IMR-90 (cell line): Measurements from ENCODE around the gene PRKCB. TPM values are rescaled to one million over a fixed set of nuclear protein-coding genes. Genes with fewer than 3 reads are reported as not detected.

Experiments
- ATAC-seq: fragments of 200-7000 bp; cut with Tn5 transposase; 2 replicates; pipeline ENCODE4 v1.9.1; 2020; ENCODE audit warnings: low read depth, mild to moderate bottlenecking, moderate library complexity
- BruUV-seq: library from RNA; stranded (reverse); fragments of 400-500 nt; replicated peaks from 2 replicates; lab custom pipeline; 2021; lab: Mats Ljungman, UMichigan
- CTCF ChIA-PET: fragments of 300-600 bp; formaldehyde crosslinking; extraction: SDS; loops from one replicate; lab custom pipeline; 2021; ENCODE audit warnings: antibody characterized with exemption; lab: Yijun Ruan, JAX
- POLR2A ChIA-PET: fragments of 300-600 bp; sonication (Branson Sonifier 250); formaldehyde crosslinking; loops from one replicate; lab custom pipeline; 2022; ENCODE audit warnings: antibody characterized with exemption; ENCODE audit not compliant: unreplicated experiment; lab: Charles Lee
- DNase-seq: peaks from one replicate; pipeline ENCODE4 v3.0.0; 2013
- H2AFZ ChIP-seq: replicated peaks from 2 replicates; pipeline ENCODE3; 2013; ENCODE audit warnings: low read length, mild to moderate bottlenecking; ENCODE audit not compliant: poor library complexity
- H2AK5ac ChIP-seq: 2 replicates; pipeline ENCODE4 v1.6.1; 2013; ENCODE audit warnings: low read depth, low read length, inconsistent platforms
- H2AK9ac ChIP-seq: replicated peaks from 2 replicates; pipeline ENCODE3; 2013; ENCODE audit warnings: mild to moderate bottlenecking, low read depth, low read length, moderate library complexity; ENCODE audit not compliant: poor library complexity
- H2BK120ac ChIP-seq: 2 replicates; pipeline ENCODE4 v1.6.1; 2013; ENCODE audit warnings: low read depth, low read length, inconsistent platforms
- H2BK15ac ChIP-seq: 3 replicates; pipeline ENCODE4 v1.6.1; 2013; ENCODE audit warnings: low read depth, low read length, inconsistent platforms
- H2BK20ac ChIP-seq: 2 replicates; pipeline ENCODE4 v1.6.1; 2013; ENCODE audit warnings: low read depth, mild to moderate bottlenecking, inconsistent platforms, low read length, moderate library complexity
- H2BK5ac ChIP-seq: 2 replicates; pipeline ENCODE4 v1.6.1; 2013; ENCODE audit warnings: mild to moderate bottlenecking, low read depth, low read length, inconsistent platforms; ENCODE audit not compliant: poor library complexity, severe bottlenecking
- H3K14ac ChIP-seq: replicated peaks from 2 replicates; pipeline ENCODE4 v1.6.1; 2013; ENCODE audit warnings: low read depth, low read length, inconsistent platforms
- H3K18ac ChIP-seq: 2 replicates; pipeline ENCODE4 v1.6.1; 2013; ENCODE audit warnings: low read depth, low read length, control low read depth
- H3K23ac ChIP-seq: 2 replicates; pipeline ENCODE4 v1.6.1; 2013; ENCODE audit warnings: low read depth, low read length, inconsistent platforms
- H3K27ac ChIP-seq: 2 replicates; pipeline ENCODE4 v1.5.1; 2013; ENCODE audit warnings: mild to moderate bottlenecking, control low read depth, low read length; ENCODE audit not compliant: insufficient read depth
- H3K27me3 ChIP-seq: 2 replicates; pipeline ENCODE4 v1.6.1; 2013; ENCODE audit warnings: low read length; ENCODE audit not compliant: control insufficient read depth, insufficient read depth
- H3K36me3 ChIP-seq: 2 replicates; pipeline ENCODE4 v1.6.1; 2013; ENCODE audit warnings: low read length, mixed read lengths; ENCODE audit not compliant: control insufficient read depth, insufficient read depth
- H3K4ac ChIP-seq: 2 replicates; pipeline ENCODE4 v1.6.1; 2013; ENCODE audit warnings: low read depth, low read length, inconsistent platforms
- H3K4me1 ChIP-seq: 2 replicates; pipeline ENCODE4 v1.6.1; 2013; ENCODE audit warnings: low read length, mixed read lengths; ENCODE audit not compliant: control insufficient read depth, insufficient read depth
- H3K4me2 ChIP-seq: 2 replicates; pipeline ENCODE4 v1.6.1; 2013; ENCODE audit warnings: low read depth, mild to moderate bottlenecking, control low read depth, low read length, moderate library complexity
- H3K4me3 ChIP-seq: 2 replicates; pipeline ENCODE4 v1.5.1; 2013; ENCODE audit warnings: low read depth, mild to moderate bottlenecking, control low read depth, low read length, moderate library complexity; ENCODE audit not compliant: insufficient read depth
- H3K56ac ChIP-seq: 2 replicates; pipeline ENCODE4 v1.6.1; 2013; ENCODE audit warnings: low read length, inconsistent platforms; ENCODE audit not compliant: insufficient read depth; ENCODE audit errors: extremely low read depth
- H3K79me1 ChIP-seq, 2 experiments: 2 replicates each; pipeline ENCODE4 v1.6.1; 2013; ENCODE audit warnings: low read length in 2 of 2, inconsistent platforms in 1 of 2, low read depth in 1 of 2
- H3K9ac ChIP-seq: 2 replicates; pipeline ENCODE4 v1.6.1; 2013; ENCODE audit warnings: low read depth, low read length, control low read depth
- H3K9me1 ChIP-seq: 2 replicates; pipeline ENCODE4 v1.6.1; 2013; ENCODE audit warnings: low read length, inconsistent platforms; ENCODE audit not compliant: insufficient read depth
- H3K9me3 ChIP-seq: 2 replicates; pipeline ENCODE4 v1.6.1; 2013; ENCODE audit warnings: low read length; ENCODE audit not compliant: control insufficient read depth, insufficient read depth
- H4K20me1 ChIP-seq: 2 replicates; pipeline ENCODE4 v1.6.1; 2013; ENCODE audit warnings: low read length, inconsistent platforms; ENCODE audit not compliant: insufficient read depth
- H4K5ac ChIP-seq: 2 replicates; pipeline ENCODE4 v1.6.1; 2013; ENCODE audit warnings: mild to moderate bottlenecking, low read depth, low read length, control low read depth
- H4K8ac ChIP-seq, 2 experiments: 2 replicates each; pipeline ENCODE4 v1.6.1; 2013; ENCODE audit warnings: low read depth in 2 of 2, low read length in 2 of 2, control low read depth in 1 of 2, inconsistent platforms in 1 of 2
- H4K91ac ChIP-seq: 2 replicates; pipeline ENCODE4 v1.6.1; 2013; ENCODE audit warnings: low read depth, low read length, inconsistent platforms; ENCODE audit not compliant: insufficient read depth
- BHLHE40 ChIP-seq: fragments of 150-350 bp; IDR thresholded peaks from 2 replicates; pipeline ENCODE4 v1.6.1; 2016; ENCODE audit warnings: mild to moderate bottlenecking, low read depth, low read length
- CHD1 ChIP-seq: IDR thresholded peaks from 2 replicates; pipeline ENCODE4 v1.6.1; 2012; ENCODE audit warnings: low read depth, low read length, improper control_type of control experiment
- FOS ChIP-seq: fragments of 150-350 bp; IDR thresholded peaks from 2 replicates; pipeline ENCODE4 v1.6.1; 2016; ENCODE audit warnings: low read depth, low read length
- MAFK ChIP-seq: IDR thresholded peaks from 2 replicates; pipeline ENCODE4 v1.6.1; 2012; ENCODE audit warnings: low read depth, low read length, improper control_type of control experiment
- MAZ ChIP-seq: IDR thresholded peaks from 2 replicates; pipeline ENCODE4 v1.6.1; 2012; ENCODE audit warnings: low read depth, mild to moderate bottlenecking, low read length, improper control_type of control experiment, moderate library complexity, borderline replicate concordance
- MXI1 ChIP-seq: IDR thresholded peaks from 2 replicates; pipeline ENCODE4 v1.6.1; 2012; ENCODE audit warnings: low read depth, mild to moderate bottlenecking, low read length, moderate library complexity, borderline replicate concordance
- NFE2L2 ChIP-seq: fragments of 150-350 bp; IDR thresholded peaks from 2 replicates; pipeline ENCODE4 v1.6.1; 2016; ENCODE audit warnings: low read depth, mild to moderate bottlenecking, low read length
- POLR2A ChIP-seq: IDR thresholded peaks from 2 replicates; pipeline ENCODE4 v1.6.1; 2012; ENCODE audit warnings: mild to moderate bottlenecking, low read depth, low read length
- RAD21 ChIP-seq: IDR thresholded peaks from 2 replicates; pipeline ENCODE4 v1.6.1; 2012; ENCODE audit warnings: low read length, improper control_type of control experiment
- RCOR1 ChIP-seq: IDR thresholded peaks from 2 replicates; pipeline ENCODE4 v1.6.1; 2012; ENCODE audit warnings: mild to moderate bottlenecking, low read length, improper control_type of control experiment; ENCODE audit not compliant: insufficient replicate concordance
- RFX5 ChIP-seq: IDR thresholded peaks from 2 replicates; pipeline ENCODE4 v1.8.0; 2012; ENCODE audit warnings: low read depth, mild to moderate bottlenecking, low read length, moderate library complexity
- SMC3 ChIP-seq: fragments of 150-350 bp; IDR thresholded peaks from 2 replicates; pipeline ENCODE4 v1.6.1; 2016; ENCODE audit warnings: low read depth, mild to moderate bottlenecking, antibody characterized with exemption, low read length, moderate library complexity
- WGBS, 2 experiments: methylation state at CpG; one replicate each; pipeline versions ENCODE4 v1.1.5 to v1.1.7; 2013; ENCODE audit warnings: missing lambda C conversion rate in 2 of 2; ENCODE audit not compliant: insufficient read length in 1 of 2; ENCODE audit errors: extremely low coverage in 2 of 2; 5-methylcytosine and 5-hydroxymethylcytosine counted together
- dilution Hi-C: fragments of 300-500 bp; cut with HindIII; formaldehyde crosslinking; loops from one replicate; pipeline ENCODE4 v1.14.3; 2018; ENCODE audit warnings: low sequenced_read_pairs; ENCODE audit not compliant: unreplicated experiment
- in situ Hi-C: fragments of 300-500 bp; cut with MboI; formaldehyde crosslinking; loops from 3 replicates; pipeline ENCODE4 v1.14.3; 2019; ENCODE audit warnings: low sequenced_read_pairs, inconsistent platforms, mixed read lengths
- intact Hi-C: fragments of 100-400 bp; cut with micrococcal nuclease; formaldehyde crosslinking; loops from 2 replicates; pipeline ENCODE4 v1.10.0; 2022
- polyA plus RNA-seq, 3 experiments: library from polyadenylated mRNA; depleted of rRNA; stranded (reverse); fragments of >200 nt; gene quantifications; 2 replicates each; pipeline ENCODE4 v1.2.3, GENCODE V29; 2012; ENCODE audit warnings: low replicate concordance in 1 of 3
- total RNA-seq: library from RNA; depleted of rRNA; stranded (reverse); fragments of >200 nt; gene quantifications from 2 replicates; pipeline ENCODE4 v1.2.3, GENCODE V29; 2012
- TF ChIP-seq, protein P1 (sequence below): fragments of 150-350 bp; IDR thresholded peaks from 2 replicates; pipeline ENCODE4 v1.6.1; 2016; ENCODE audit warnings: low read depth, mild to moderate bottlenecking, low read length, moderate library complexity, borderline replicate concordance
- TF ChIP-seq, protein P2 (sequence below): fragments of 150-350 bp; IDR thresholded peaks from 2 replicates; pipeline ENCODE4 v1.6.1; 2017; ENCODE audit warnings: mild to moderate bottlenecking, antibody characterized with exemption, low read length, low read depth
- TF ChIP-seq, protein P3 (sequence below): conservative IDR thresholded peaks from 2 replicates; pipeline ENCODE4 v1.5.1; 2012; ENCODE audit warnings: mild to moderate bottlenecking, low read depth, low read length, improper control_type of control experiment

PRKCB gene
- total and polyA plus RNA-seq, 2 of the 4 experiments (the other 2 are of a cell fraction): under 0.01 TPM; not detected in 1

DNA sequence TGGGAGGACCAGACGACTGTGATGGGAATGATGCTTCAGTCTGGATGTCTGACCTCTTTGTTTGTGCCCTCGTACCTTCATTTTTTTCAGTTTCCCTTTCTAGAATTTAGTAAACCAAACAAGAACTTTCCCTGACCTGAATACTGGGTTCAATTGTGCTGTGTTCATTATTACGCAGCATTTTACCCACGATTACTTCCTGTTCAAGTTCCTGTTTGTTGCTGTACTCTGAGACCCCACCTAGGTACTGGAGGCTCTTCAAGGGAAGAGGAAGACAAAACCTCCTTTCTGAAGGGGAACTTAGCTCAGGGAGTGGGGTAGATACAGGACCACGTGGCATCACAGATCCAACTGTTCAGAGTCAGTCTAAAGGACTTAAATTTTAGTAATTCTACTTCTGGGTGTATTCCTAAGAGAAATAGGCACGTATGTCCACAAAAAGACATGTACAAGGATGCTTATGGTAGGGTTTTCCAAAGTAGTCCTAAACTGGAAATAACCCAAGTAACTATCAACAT lies 9.2 kb upstream of the PRKCB start:
- no peaks in the 10 kb centered on the region for H3K79me1 ChIP-seq
- in situ Hi-C loops (no loop called here), dilution Hi-C loops (no loop called here), intact Hi-C loops (no loop called here)
- ChIA-PET POLR2A (no interaction called here), CTCF (no interaction called here)
- no peak overlapping the region for H3K14ac ChIP-seq
- no peaks in the 10 kb centered on the region for H3K36me3 ChIP-seq
- WGBS, 2 experiments: no CpG with 5 or more reads among the region's 6 CpGs
- no peak overlapping the region for H2AK9ac ChIP-seq
- H3K18ac ChIP-seq: no peak overlapping the region
- H2BK20ac ChIP-seq: no peak overlapping the region
- H2AFZ ChIP-seq: no peak overlapping the region
- ATAC-seq: no peak
- no peak overlapping the region for H3K27ac ChIP-seq
- no peak overlapping the region for H4K91ac ChIP-seq
- no peaks in the 10 kb centered on the region for H4K20me1 ChIP-seq
- H4K5ac ChIP-seq: no peak overlapping the region
- no peak overlapping the region for H2BK15ac ChIP-seq
- no peak overlapping the region for H3K56ac ChIP-seq
- H3K9me1 ChIP-seq: no peaks in the 10 kb centered on the region
- H2BK5ac ChIP-seq: no peak overlapping the region
- no TSS peak for BruUV-seq
- H3K4me1 ChIP-seq: no peaks in the 10 kb centered on the region
- H3K4ac ChIP-seq: no peak overlapping the region
- no peak overlapping the region for H3K9ac ChIP-seq
- no peak overlapping the region for H2BK120ac ChIP-seq
- no peak overlapping the region for H3K4me2 ChIP-seq
- H2AK5ac ChIP-seq: no peak overlapping the region
- H3K27me3 ChIP-seq: no peaks in the 10 kb centered on the region
- no peak for DNase-seq
- H3K4me3 ChIP-seq: no peak overlapping the region
- no peak overlapping the region for H3K23ac ChIP-seq
- H4K8ac ChIP-seq: no peak overlapping the region
- TF ChIP-seq MAZ (no peak), POLR2A (no peak), NFE2L2 (no peak), BHLHE40 (no peak), MXI1 (no peak), FOS (no peak), RAD21 (no peak), CHD1 (no peak), RFX5 (no peak), MAFK (no peak), SMC3 (no peak), RCOR1 (no peak)
- TF ChIP-seq, protein P1, sequence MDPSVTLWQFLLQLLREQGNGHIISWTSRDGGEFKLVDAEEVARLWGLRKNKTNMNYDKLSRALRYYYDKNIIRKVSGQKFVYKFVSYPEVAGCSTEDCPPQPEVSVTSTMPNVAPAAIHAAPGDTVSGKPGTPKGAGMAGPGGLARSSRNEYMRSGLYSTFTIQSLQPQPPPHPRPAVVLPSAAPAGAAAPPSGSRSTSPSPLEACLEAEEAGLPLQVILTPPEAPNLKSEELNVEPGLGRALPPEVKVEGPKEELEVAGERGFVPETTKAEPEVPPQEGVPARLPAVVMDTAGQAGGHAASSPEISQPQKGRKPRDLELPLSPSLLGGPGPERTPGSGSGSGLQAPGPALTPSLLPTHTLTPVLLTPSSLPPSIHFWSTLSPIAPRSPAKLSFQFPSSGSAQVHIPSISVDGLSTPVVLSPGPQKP: no peak
- TF ChIP-seq, protein P2, sequence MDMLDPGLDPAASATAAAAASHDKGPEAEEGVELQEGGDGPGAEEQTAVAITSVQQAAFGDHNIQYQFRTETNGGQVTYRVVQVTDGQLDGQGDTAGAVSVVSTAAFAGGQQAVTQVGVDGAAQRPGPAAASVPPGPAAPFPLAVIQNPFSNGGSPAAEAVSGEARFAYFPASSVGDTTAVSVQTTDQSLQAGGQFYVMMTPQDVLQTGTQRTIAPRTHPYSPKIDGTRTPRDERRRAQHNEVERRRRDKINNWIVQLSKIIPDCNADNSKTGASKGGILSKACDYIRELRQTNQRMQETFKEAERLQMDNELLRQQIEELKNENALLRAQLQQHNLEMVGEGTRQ: no peak
- TF ChIP-seq, protein P3, sequence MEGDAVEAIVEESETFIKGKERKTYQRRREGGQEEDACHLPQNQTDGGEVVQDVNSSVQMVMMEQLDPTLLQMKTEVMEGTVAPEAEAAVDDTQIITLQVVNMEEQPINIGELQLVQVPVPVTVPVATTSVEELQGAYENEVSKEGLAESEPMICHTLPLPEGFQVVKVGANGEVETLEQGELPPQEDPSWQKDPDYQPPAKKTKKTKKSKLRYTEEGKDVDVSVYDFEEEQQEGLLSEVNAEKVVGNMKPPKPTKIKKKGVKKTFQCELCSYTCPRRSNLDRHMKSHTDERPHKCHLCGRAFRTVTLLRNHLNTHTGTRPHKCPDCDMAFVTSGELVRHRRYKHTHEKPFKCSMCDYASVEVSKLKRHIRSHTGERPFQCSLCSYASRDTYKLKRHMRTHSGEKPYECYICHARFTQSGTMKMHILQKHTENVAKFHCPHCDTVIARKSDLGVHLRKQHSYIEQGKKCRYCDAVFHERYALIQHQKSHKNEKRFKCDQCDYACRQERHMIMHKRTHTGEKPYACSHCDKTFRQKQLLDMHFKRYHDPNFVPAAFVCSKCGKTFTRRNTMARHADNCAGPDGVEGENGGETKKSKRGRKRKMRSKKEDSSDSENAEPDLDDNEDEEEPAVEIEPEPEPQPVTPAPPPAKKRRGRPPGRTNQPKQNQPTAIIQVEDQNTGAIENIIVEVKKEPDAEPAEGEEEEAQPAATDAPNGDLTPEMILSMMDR: no peak
- H3K9me3 ChIP-seq: 0 out of 2 replicates have a peak, but pooled peaks cover 3% of the 10 kb centered on the region
